Activated CD4-positive, alpha-beta T cell treated with anti-CD3 and anti-CD28 coated beads, Interleukin-2, amount 50 U/mL, for 4 hours (primary cell): Measurements from ENCODE around the gene DSG2.

Experiments used
- DNase-seq, 2 experiments: peaks; one replicate each; pipeline ENCODE4 v3.0.0-alpha.2; 2020

Gene DSG2

DNA sequence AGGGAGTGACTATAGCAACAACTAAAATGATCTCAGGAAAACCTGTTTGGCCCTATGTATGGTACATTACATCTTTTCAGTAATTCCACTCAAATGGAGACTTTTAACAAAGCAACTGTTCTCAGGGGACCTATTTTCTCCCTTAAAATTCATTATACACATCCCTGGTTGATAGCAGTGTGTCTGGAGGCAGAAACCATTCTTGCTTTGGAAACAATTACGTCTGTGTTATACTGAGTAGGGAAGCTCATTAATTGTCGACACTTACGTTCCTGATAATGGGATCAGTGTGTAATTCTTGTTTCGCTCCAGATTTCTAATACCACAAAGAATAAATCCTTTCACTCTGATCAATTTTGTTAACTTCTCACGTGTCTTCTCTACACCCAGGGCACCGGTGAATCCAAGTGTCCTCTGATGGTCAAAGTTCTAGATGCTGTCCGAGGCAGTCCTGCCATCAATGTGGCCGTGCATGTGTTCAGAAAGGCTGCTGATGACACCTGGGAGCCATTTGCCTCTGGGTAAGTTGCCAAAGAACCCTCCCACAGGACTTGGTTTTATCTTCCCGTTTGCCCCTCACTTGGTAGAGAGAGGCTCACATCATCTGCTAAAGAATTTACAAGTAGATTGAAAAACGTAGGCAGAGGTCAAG is 94.7 kb downstream of the DSG2 start:
- DNase-seq: no peak

DNA sequence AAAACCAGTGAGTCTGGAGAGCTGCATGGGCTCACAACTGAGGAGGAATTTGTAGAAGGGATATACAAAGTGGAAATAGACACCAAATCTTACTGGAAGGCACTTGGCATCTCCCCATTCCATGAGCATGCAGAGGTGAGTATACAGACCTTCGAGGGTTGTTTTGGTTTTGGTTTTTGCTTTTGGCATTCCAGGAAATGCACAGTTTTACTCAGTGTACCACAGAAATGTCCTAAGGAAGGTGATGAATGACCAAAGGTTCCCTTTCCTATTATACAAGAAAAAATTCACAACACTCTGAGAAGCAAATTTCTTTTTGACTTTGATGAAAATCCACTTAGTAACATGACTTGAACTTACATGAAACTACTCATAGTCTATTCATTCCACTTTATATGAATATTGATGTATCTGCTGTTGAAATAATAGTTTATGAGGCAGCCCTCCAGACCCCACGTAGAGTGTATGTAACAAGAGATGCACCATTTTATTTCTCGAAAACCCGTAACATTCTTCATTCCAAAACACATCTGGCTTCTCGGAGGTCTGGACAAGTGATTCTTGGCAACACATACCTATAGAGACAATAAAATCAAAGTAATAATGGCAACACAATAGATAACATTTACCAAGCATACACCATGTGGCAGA is 97.3 kb downstream of the DSG2 start:
- no peak for DNase-seq

DNA sequence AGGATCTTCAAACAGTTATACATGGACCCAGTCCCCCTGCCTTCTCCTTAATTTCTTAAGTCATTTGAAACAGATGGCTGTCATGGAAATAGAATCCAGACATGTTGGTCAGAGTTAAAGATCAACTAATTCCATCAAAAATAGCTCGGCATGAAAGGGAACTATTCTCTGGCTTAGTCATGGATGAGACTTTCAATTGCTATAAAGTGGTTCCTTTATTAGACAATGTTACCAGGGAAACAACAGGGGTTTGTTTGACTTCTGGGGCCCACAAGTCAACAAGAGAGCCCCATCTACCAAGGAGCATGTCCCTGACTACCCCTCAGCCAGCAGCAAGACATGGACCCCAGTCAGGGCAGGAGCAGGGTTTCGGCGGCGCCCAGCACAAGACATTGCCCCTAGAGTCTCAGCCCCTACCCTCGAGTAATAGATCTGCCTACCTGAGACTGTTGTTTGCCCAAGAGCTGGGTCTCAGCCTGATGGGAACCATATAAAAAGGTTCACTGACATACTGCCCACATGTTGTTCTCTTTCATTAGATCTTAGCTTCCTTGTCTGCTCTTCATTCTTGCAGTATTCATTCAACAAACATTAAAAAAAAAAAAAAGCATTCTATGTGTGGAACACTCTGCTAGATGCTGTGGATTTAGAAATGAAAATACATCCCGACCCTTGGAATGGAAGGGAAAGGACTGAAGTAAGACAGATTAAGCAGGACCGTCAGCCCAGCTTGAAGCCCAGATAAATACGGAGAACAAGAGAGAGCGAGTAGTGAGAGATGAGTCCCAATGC is 98.3 kb downstream of the DSG2 start:
- DNase-seq: no peak

DNA sequence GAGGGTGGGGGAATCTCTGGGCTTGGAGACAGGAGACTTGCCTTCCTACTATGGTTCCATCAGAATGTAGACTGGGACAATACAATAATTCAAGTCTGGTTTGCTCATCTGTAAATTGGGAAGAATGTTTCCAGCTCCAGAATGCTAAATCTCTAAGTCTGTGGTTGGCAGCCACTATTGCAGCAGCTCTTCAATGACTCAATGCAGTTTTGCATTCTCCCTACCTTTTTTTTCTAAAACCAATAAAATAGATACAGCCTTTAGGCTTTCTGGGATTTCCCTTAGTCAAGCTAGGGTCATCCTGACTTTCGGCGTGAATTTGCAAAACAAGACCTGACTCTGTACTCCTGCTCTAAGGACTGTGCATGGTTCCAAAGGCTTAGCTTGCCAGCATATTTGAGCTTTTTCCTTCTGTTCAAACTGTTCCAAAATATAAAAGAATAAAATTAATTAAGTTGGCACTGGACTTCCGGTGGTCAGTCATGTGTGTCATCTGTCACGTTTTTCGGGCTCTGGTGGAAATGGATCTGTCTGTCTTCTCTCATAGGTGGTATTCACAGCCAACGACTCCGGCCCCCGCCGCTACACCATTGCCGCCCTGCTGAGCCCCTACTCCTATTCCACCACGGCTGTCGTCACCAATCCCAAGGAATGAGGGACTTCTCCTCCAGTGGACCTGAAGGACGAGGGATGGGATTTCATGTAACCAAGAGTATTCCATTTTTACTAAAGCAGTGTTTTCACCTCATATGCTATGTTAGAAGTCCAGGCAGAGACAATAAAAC is 100.2 kb downstream of the DSG2 start:
- no peak for DNase-seq
